Thyroid gland (tissue), 4 donors: ENCODE results near the gene KTI12.
A peak's percentile ranks its signal among the peaks of the same experiment; 100 is the strongest.

Source experiments
- POLR2A ChIP-seq, 2 donors: fragments of 450-650 bp; IDR thresholded peaks; one replicate each; pipeline ENCODE4 v1.6.1; 2017; ENCODE audit warnings: antibody characterized with exemption in 2 of 2, mild to moderate bottlenecking in 2 of 2, moderate library complexity in 1 of 2
- TF ChIP-seq, protein P1 (sequence below), 6 experiments: fragments of 200-600 bp in 3 of 6; fragments of 450-650 bp in 3 of 6; sonication (generic) in 3 of 6; IDR thresholded peaks; one replicate each; pipeline ENCODE4 v1.5.1; 2016 to 2019; ENCODE audit warnings: antibody characterized with exemption in 6 of 6, mild to moderate bottlenecking in 2 of 6, inconsistent platforms in 1 of 6, moderate library complexity in 1 of 6

DNA sequence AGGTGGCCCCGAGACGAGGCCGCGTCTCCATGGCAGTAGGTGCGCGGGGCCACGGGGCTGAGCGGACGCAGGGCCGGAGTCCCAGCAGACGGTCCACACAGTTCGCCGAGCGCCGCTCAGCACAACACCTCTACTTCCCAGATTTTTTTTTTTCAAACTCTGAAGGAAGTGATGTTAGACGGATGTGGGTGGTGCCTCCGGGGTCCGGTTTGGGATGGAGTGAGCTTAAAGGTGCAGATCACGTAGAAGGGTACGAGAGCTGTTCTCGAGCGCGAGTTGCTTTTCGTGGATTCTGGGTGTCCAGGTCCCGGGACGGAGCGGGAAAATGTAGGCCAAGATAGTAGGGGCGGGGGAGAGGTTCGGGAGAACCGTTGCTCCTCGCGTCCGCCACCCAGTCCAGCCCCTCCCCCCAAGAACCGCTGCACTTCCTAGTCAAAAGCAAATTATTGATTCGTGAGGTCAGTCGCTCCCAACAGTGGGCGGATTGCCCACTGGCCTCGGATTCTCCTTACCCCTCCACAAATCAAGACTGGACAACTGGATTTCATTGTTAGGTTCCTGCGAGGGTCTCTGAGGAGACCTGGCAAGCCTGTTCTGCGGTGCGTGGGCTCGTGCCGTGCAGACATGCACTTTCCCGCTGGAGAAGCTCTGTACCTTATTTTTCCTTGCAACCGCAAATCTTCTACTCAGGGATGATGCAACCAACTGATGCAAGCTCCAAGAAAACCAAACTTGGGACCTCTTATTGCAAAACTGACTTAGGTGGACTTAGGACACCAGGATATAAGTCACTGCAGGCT, 21.7 kb upstream of the KTI12 start, which contains the start of gene TXNDC12:
- TF ChIP-seq POLR2A (IDR thresholded peaks at IDR 0.05), result peak in 1 of 2 donors; percentile 80
- TF ChIP-seq, protein P1, sequence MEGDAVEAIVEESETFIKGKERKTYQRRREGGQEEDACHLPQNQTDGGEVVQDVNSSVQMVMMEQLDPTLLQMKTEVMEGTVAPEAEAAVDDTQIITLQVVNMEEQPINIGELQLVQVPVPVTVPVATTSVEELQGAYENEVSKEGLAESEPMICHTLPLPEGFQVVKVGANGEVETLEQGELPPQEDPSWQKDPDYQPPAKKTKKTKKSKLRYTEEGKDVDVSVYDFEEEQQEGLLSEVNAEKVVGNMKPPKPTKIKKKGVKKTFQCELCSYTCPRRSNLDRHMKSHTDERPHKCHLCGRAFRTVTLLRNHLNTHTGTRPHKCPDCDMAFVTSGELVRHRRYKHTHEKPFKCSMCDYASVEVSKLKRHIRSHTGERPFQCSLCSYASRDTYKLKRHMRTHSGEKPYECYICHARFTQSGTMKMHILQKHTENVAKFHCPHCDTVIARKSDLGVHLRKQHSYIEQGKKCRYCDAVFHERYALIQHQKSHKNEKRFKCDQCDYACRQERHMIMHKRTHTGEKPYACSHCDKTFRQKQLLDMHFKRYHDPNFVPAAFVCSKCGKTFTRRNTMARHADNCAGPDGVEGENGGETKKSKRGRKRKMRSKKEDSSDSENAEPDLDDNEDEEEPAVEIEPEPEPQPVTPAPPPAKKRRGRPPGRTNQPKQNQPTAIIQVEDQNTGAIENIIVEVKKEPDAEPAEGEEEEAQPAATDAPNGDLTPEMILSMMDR (IDR thresholded peaks at IDR 0.05), result no peak
